Astrocyte (in vitro differentiated cells and primary cell): Measurements from ENCODE around the gene PRDX1.

Experiments used
- CTCF ChIP-seq: IDR thresholded peaks from 2 replicates; pipeline ENCODE4 v1.5.1; 2011; ENCODE audit warnings: low read depth, mild to moderate bottlenecking, inconsistent platforms, low read length, moderate library complexity; ENCODE audit not compliant: insufficient read depth
- EZH2 ChIP-seq: IDR thresholded peaks from 2 replicates; pipeline ENCODE4 v1.6.1; 2012; ENCODE audit warnings: mild to moderate bottlenecking, low read length, inconsistent platforms; ENCODE audit not compliant: insufficient read depth

GRCh38 chr1:45478121-45478814, 43.4 kb downstream of the PRDX1 start:
- TF ChIP-seq EZH2, result no peak
- TF ChIP-seq CTCF, result no peak
